ENCODE measurements around the gene SYK. TPM values are rescaled to one million over a fixed set of nuclear protein-coding genes. Genes with fewer than 3 reads are reported as not detected.

The SYK gene
- total RNA-seq, 4 donors from 2014 or later = 50.7 to 107 (median 87.1) TPM

- DNase-seq = peak in 1 of 2 donors; percentile 6
- TF ChIP-seq POLR2A (IDR thresholded peaks at IDR 0.05) (no peak), CTCF (IDR thresholded peaks at IDR 0.05) (peak in 1 of 6 experiments; percentile 31)
- no peak overlapping the region for H3K4me3 ChIP-seq (replicated peaks in 1 of 3)
- H3K4me1 ChIP-seq = no peaks in the 10 kb centered on the region
- H3K9me3 ChIP-seq = no peaks in the 10 kb centered on the region
- 66 to 85% methylated on average over 3 of the region's 3 CpGs for WGBS, 2 donors
- intact Hi-C loops (cut with DNase I) = no loop called here
- H3K27ac ChIP-seq = no peak overlapping the region
- no peaks in the 10 kb centered on the region for H3K27me3 ChIP-seq
- no peaks in the 10 kb centered on the region for H3K36me3 ChIP-seq
Measured at GRCh38 chr9:90774682-90775081, 26.9 kb upstream of the SYK start.

GRCh38 chr9:90775657-90776056 is 26.0 kb upstream of the SYK start:
- TF ChIP-seq POLR2A (IDR thresholded peaks at IDR 0.05) (no peak), CTCF (IDR thresholded peaks at IDR 0.05) (no peak)
- Histone ChIP-seq H3K27ac (no peak overlapping the region), H3K36me3 (no peaks in the 10 kb centered on the region), H3K9me3 (no peaks in the 10 kb centered on the region), H3K4me3 (replicated peaks in 1 of 3) (no peak overlapping the region), H3K27me3 (no peaks in the 10 kb centered on the region), H3K4me1 (no peaks in the 10 kb centered on the region)
- DNase-seq = no peak
- 59 to 60% methylated on average over 3 of the region's 3 CpGs for WGBS, 2 donors
- intact Hi-C loops (cut with DNase I) = no loop called here

- WGBS, 2 donors = 92 to 100% methylated on average over 2 of the region's 2 CpGs
Measured at GRCh38 chr9:90778746-90779145, 22.9 kb upstream of the SYK start.

GRCh38 chr9:90783552-90783951 is 18.1 kb upstream of the SYK start:
- no peak for TF ChIP-seq POLR2A (IDR thresholded peaks at IDR 0.05)
- TF ChIP-seq CTCF (IDR thresholded peaks at IDR 0.05) = no peak
- 72 to 91% methylated on average over 3 of the region's 3 CpGs for WGBS, 2 donors
- no peak for DNase-seq
- no peak overlapping the region for H3K27ac ChIP-seq
- no peaks in the 10 kb centered on the region for H3K9me3 ChIP-seq
- no peaks in the 10 kb centered on the region for H3K27me3 ChIP-seq
- H3K4me1 ChIP-seq = no peaks in the 10 kb centered on the region
- intact Hi-C loops (cut with DNase I) = no loop called here
- H3K4me3 ChIP-seq (replicated peaks in 1 of 3) = no peak overlapping the region
- no peaks in the 10 kb centered on the region for H3K36me3 ChIP-seq

More at GRCh38 chr9:90778746-90779145, 22.9 kb upstream of the SYK start:
- H3K27ac ChIP-seq = no peak overlapping the region
- no peak overlapping the region for H3K4me3 ChIP-seq (replicated peaks in 1 of 3)
- no peak for DNase-seq
- no peaks in the 10 kb centered on the region for H3K27me3 ChIP-seq
- H3K9me3 ChIP-seq = no peaks in the 10 kb centered on the region
- no peaks in the 10 kb centered on the region for H3K4me1 ChIP-seq
- H3K36me3 ChIP-seq = no peaks in the 10 kb centered on the region
- TF ChIP-seq CTCF (IDR thresholded peaks at IDR 0.05) (no peak), POLR2A (IDR thresholded peaks at IDR 0.05) (no peak)
- intact Hi-C loops (cut with DNase I) = no loop called here

GRCh38 chr9:90783964-90784363 is 17.7 kb upstream of the SYK start:
- no peak for TF ChIP-seq POLR2A (IDR thresholded peaks at IDR 0.05)
- TF ChIP-seq CTCF (IDR thresholded peaks at IDR 0.05) = no peak
- DNase-seq = no peak
- Histone ChIP-seq H3K27me3 (no peaks in the 10 kb centered on the region), H3K4me3 (replicated peaks in 1 of 3) (no peak overlapping the region), H3K27ac (no peak overlapping the region), H3K4me1 (no peaks in the 10 kb centered on the region), H3K9me3 (no peaks in the 10 kb centered on the region), H3K36me3 (no peaks in the 10 kb centered on the region)
- WGBS, 2 donors = 79 to 80% methylated on average over 8 of the region's 8 CpGs
- intact Hi-C loops (cut with DNase I) = no loop called here

Measured in thyroid gland (tissue), 4 donors.